ENCODE measurements around the gene SHC2. TPM values are rescaled to one million over a fixed set of nuclear protein-coding genes. Genes with fewer than 3 reads are reported as not detected.
"Not testable (repeated sequence)": the region's sequence is repeated elsewhere in the genome, so short reads cannot be mapped to it uniquely, and the experiment has no call there.

SHC2 gene
- total and polyA plus RNA-seq, 2 experiments from 2014 or later: 50.8 to 111 TPM

GRCh38 chr19:397321-397720 is 63.5 kb downstream of the SHC2 start:
- WGBS (ENCODE audit: low lambda C conversion rate, missing lambda C conversion rate): 70% methylated on average over 18 of the region's 18 CpGs
- H3K36me3 ChIP-seq (replicated peaks; ENCODE audit: insufficient read depth, low read depth): no peaks in the 10 kb centered on the region
- no peaks in the 10 kb centered on the region for H3K9me3 ChIP-seq (ENCODE audit: low read depth)
- TF ChIP-seq EZH2 (IDR thresholded peaks at IDR 0.05; ENCODE audit: borderline replicate concordance): no peak
- TF ChIP-seq, protein P1, sequence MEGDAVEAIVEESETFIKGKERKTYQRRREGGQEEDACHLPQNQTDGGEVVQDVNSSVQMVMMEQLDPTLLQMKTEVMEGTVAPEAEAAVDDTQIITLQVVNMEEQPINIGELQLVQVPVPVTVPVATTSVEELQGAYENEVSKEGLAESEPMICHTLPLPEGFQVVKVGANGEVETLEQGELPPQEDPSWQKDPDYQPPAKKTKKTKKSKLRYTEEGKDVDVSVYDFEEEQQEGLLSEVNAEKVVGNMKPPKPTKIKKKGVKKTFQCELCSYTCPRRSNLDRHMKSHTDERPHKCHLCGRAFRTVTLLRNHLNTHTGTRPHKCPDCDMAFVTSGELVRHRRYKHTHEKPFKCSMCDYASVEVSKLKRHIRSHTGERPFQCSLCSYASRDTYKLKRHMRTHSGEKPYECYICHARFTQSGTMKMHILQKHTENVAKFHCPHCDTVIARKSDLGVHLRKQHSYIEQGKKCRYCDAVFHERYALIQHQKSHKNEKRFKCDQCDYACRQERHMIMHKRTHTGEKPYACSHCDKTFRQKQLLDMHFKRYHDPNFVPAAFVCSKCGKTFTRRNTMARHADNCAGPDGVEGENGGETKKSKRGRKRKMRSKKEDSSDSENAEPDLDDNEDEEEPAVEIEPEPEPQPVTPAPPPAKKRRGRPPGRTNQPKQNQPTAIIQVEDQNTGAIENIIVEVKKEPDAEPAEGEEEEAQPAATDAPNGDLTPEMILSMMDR (IDR thresholded peaks at IDR 0.05; ENCODE audit: poor library complexity): no peak
- no peak for TF ChIP-seq EZH2phosphoT487 (IDR thresholded peaks at IDR 0.05; ENCODE audit: low read depth, severe bottlenecking, unreplicated experiment)
- H2AFZ ChIP-seq: no peak overlapping the region
- no peaks in the 10 kb centered on the region for H3K9me2 ChIP-seq (replicated peaks; ENCODE audit: insufficient read depth)
- no peaks in the 10 kb centered on the region for H4K20me1 ChIP-seq (ENCODE audit: insufficient read depth, poor library complexity, severe bottlenecking)
- H3K27me3 ChIP-seq: no peaks in the 10 kb centered on the region
- no peak overlapping the region for H3K4me2 ChIP-seq
- H3K4me1 ChIP-seq (ENCODE audit: insufficient read depth): no peaks in the 10 kb centered on the region
- no peak overlapping the region for H3K27ac ChIP-seq
- H3K79me2 ChIP-seq: no peaks in the 10 kb centered on the region
- no peak overlapping the region for H3K4me3 ChIP-seq
- DNase-seq (ENCODE audit: low spot score): no peak

DNA sequence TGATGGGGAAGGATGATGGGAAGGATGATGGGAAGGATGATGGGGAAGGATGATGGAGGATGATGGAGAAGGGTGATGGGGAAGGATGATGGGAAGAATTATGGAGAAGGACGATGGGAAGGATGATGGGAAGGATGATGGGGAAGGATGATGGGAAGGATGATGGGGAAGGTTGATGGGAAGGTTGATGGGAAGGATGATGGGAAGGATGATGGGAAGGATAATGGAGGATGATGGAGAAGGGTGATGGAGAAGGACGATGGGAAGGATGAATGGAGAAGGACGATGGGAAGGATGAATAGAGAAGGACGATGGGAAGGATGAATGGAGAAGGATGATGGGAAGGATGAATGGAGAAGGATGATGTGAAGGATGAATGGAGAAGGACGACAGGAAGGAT is 65.4 kb downstream of the SHC2 start:
- Histone ChIP-seq H3K27me3 (no peaks in the 10 kb centered on the region), H2AFZ (no peak overlapping the region), H3K4me1 (ENCODE audit: insufficient read depth) (no peaks in the 10 kb centered on the region), H3K36me3 (replicated peaks; ENCODE audit: insufficient read depth, low read depth) (no peaks in the 10 kb centered on the region), H3K27ac (no peak overlapping the region), H3K79me2 (no peaks in the 10 kb centered on the region), H4K20me1 (ENCODE audit: insufficient read depth, poor library complexity, severe bottlenecking) (no peaks in the 10 kb centered on the region), H3K9me2 (replicated peaks; ENCODE audit: insufficient read depth) (no peaks in the 10 kb centered on the region), H3K4me3 (no peak overlapping the region), H3K9me3 (ENCODE audit: low read depth) (no peaks in the 10 kb centered on the region), H3K4me2 (no peak overlapping the region)
- WGBS (ENCODE audit: low lambda C conversion rate, missing lambda C conversion rate): 100% methylated on average over 2 of the region's 5 CpGs
- no peak for DNase-seq (ENCODE audit: low spot score)
- no peak for TF ChIP-seq EZH2 (IDR thresholded peaks at IDR 0.05; ENCODE audit: borderline replicate concordance)
- TF ChIP-seq EZH2phosphoT487 (IDR thresholded peaks at IDR 0.05; ENCODE audit: low read depth, severe bottlenecking, unreplicated experiment): no peak
- TF ChIP-seq, protein P1 (IDR thresholded peaks at IDR 0.05; ENCODE audit: poor library complexity): no peak

DNA sequence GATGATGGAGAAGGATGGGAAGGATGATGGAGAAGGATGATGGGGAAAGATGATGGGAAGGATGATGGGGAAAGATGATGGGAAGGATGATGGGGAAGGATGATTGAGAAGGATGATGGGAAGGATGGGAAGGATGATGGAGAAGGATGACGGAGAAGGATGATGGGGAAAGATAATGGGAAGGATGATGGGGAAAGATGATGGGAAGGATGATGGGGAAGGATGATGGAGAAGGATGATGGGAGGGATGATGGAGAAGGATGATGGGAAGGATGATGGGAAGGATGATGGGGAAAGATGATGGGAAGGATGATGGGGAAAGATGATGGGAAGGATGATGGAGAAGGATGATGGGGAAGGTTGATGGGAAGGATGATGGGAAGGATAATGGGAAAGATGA is 66.0 kb downstream of the SHC2 start:
- H3K9me2 ChIP-seq (replicated peaks; ENCODE audit: insufficient read depth); H2AFZ ChIP-seq; H4K20me1 ChIP-seq (ENCODE audit: insufficient read depth, poor library complexity, severe bottlenecking); H3K4me2 ChIP-seq; DNase-seq (ENCODE audit: low spot score); H3K27ac ChIP-seq; H3K36me3 ChIP-seq (replicated peaks; ENCODE audit: insufficient read depth, low read depth); H3K79me2 ChIP-seq; H3K9me3 ChIP-seq (ENCODE audit: low read depth); H3K4me3 ChIP-seq; H3K27me3 ChIP-seq; H3K4me1 ChIP-seq (ENCODE audit: insufficient read depth): not testable (repeated sequence)
- WGBS (ENCODE audit: low lambda C conversion rate, missing lambda C conversion rate): 88% methylated on average over 1 of the region's 1 CpG

DNA sequence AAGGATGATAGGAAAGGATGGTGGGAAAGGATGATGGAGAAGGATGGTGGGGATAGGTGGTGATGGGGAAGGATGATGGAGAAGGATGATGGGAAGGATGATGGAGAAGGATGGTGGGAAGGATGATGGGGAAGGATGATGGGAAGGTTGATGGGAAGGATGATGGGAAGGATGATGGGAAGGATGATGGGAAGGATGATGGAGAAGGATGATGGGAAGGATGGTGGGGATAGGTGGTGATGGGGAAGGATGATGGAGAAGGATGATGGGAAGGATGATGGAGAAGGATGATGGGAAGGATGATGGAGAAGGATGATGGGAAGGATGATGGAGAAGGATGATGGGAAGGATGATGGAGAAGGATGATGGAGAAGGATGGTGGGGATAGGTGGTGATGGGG is 67.3 kb downstream of the SHC2 start:
- H3K27me3 ChIP-seq; H3K9me3 ChIP-seq (ENCODE audit: low read depth); H4K20me1 ChIP-seq (ENCODE audit: insufficient read depth, poor library complexity, severe bottlenecking); H3K4me3 ChIP-seq; H3K36me3 ChIP-seq (replicated peaks; ENCODE audit: insufficient read depth, low read depth); H3K4me2 ChIP-seq; H3K79me2 ChIP-seq; H3K9me2 ChIP-seq (replicated peaks; ENCODE audit: insufficient read depth); H3K27ac ChIP-seq; DNase-seq (ENCODE audit: low spot score); H2AFZ ChIP-seq; H3K4me1 ChIP-seq (ENCODE audit: insufficient read depth): not testable (repeated sequence)

Data from hepatocyte (in vitro differentiated cells).